ENCODE data around the gene CDH9.

Gene CDH9

GRCh38 chr5:26847041-26847736 is 191.2 kb downstream of the CDH9 start:
- Mint-ChIP-seq H3K36me3 (ENCODE audit: insufficient read depth) (no peaks in the 10 kb centered on the region), H3K4me3 (no peak overlapping the region), H3K9me3 (peaks cover 4 to 10% of the 10 kb centered on the region in 2 donors), H3K27ac (no peak overlapping the region), H3K4me1 (ENCODE audit: low read depth in 2 of 2) (no peaks in the 10 kb centered on the region), H3K27me3 (no peaks in the 10 kb centered on the region)
- DNase-seq (no peak), ATAC-seq (replicated peaks) (no peak)

DNA sequence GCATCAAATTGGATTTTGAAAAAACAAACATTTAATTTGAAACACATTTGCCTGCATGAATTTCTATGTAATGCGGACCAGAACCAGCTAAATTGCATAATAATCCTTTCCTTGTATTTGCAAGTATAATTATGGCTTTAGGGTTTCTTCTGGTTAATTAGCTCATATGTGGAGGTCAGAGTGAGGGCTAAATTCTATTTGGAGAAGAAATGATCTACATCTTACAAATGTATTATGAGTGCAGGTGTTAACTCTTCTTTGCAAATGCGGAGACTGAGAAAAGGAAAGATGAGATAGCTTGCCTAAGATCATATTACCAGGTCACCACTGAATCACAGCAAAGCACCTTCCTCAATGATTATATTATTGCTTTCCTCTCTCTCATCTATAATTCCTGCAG is 194.7 kb downstream of the CDH9 start:
- peaks cover 10 to 17% of the 10 kb centered on the region in 2 donors for H3K9me3 Mint-ChIP-seq
- no peaks in the 10 kb centered on the region for H3K4me1 Mint-ChIP-seq (ENCODE audit: low read depth in 2 of 2)
- H3K36me3 Mint-ChIP-seq (ENCODE audit: insufficient read depth), result no peaks in the 10 kb centered on the region
- no peak overlapping the region for H3K27ac Mint-ChIP-seq
- H3K4me3 Mint-ChIP-seq, result no peak overlapping the region
- no peak for DNase-seq
- ATAC-seq (replicated peaks), result no peak
- H3K27me3 Mint-ChIP-seq, result no peaks in the 10 kb centered on the region

DNA sequence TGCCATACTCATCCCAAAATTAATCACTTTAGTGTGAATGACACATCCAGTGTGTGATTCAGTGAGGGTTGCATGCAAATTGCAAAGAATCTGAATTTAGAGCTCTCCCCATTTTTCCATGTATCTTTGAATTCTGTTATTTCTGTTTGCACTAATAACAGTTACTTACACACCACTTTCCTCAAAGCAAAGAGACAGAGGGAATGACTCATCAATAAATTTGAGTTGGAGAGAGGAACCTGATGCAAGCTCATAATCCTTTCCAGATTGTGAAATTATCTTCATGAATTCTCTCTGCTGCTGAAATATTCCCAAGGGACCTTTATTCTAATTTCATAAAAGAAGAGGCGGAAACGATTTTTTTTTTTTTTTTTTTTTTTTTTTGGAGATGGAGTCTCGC is 204.8 kb downstream of the CDH9 start:
- H3K4me1 Mint-ChIP-seq (ENCODE audit: low read depth in 2 of 2), result no peaks in the 10 kb centered on the region
- DNase-seq (no peak), ATAC-seq (replicated peaks) (no peak)
- no peak overlapping the region for H3K27ac Mint-ChIP-seq
- no peaks in the 10 kb centered on the region for H3K27me3 Mint-ChIP-seq
- H3K9me3 Mint-ChIP-seq, result peaks cover 7 to 9% of the 10 kb centered on the region in 2 donors
- no peak overlapping the region for H3K4me3 Mint-ChIP-seq
- no peaks in the 10 kb centered on the region for H3K36me3 Mint-ChIP-seq (ENCODE audit: insufficient read depth)

All from effector memory CD8-positive, alpha-beta T cell (primary cell).